K562 (cell line): ENCODE measurements around the gene CCR5AS.
A peak's percentile ranks its signal among the peaks of the same experiment; 100 is the strongest.

Source experiments
- CTCF ChIP-seq, 3 experiments: IDR thresholded peaks in 2 of 3; conservative IDR thresholded peaks in 1 of 3; 2 replicates each; pipeline ENCODE4 v1.5.1; 2011 to 2012; ENCODE audit warnings: low read length in 3 of 3, mild to moderate bottlenecking in 3 of 3, control low read depth in 2 of 3, improper control_type of control experiment in 1 of 3, inconsistent platforms in 1 of 3, low read depth in 1 of 3, mixed read lengths in 1 of 3, moderate library complexity in 1 of 3; ENCODE audit not compliant: insufficient read depth in 2 of 3
- EP400 ChIP-seq: fragments of 450-650 bp; IDR thresholded peaks from 2 replicates; pipeline ENCODE4 v1.6.1; 2017; ENCODE audit warnings: antibody characterized with exemption, mild to moderate bottlenecking, moderate library complexity
- FOXA3 ChIP-seq, 2 experiments: fragments of 450-650 bp in 1 of 2; sonication (generic) in 1 of 2; formaldehyde crosslinking; IDR thresholded peaks in 1 of 2; conservative IDR thresholded peaks in 1 of 2; 2 replicates each; pipeline versions ENCODE4 v1.4.0 to v1.8.0; 2020 to 2022; ENCODE audit warnings: mild to moderate bottlenecking in 2 of 2, missing genetic modification reagents in 1 of 2
- HIVEP1 ChIP-seq: fragments of 250-450 bp; sonication (Bioruptor Pico); IDR thresholded peaks from 2 replicates; pipeline ENCODE4 v1.4.0; 2020; ENCODE audit warnings: mild to moderate bottlenecking
- JUNB ChIP-seq: fragments of 450-650 bp; formaldehyde crosslinking; conservative IDR thresholded peaks from 2 replicates; pipeline ENCODE4 v1.4.0; 2020; ENCODE audit warnings: mild to moderate bottlenecking
- MLLT1 ChIP-seq, 2 experiments: fragments of 450-650 bp; IDR thresholded peaks; 2 replicates each; pipeline ENCODE4 v1.6.1; 2016
- NRF1 ChIP-seq, 2 experiments: fragments of 450-650 bp; IDR thresholded peaks in 1 of 2; conservative IDR thresholded peaks in 1 of 2; 2 replicates each; pipeline ENCODE4 v1.6.1; 2014; ENCODE audit warnings: mild to moderate bottlenecking in 2 of 2
- TAF1 ChIP-seq: IDR thresholded peaks from 2 replicates; pipeline ENCODE4 v1.6.1; 2011; ENCODE audit warnings: mild to moderate bottlenecking, low read length, moderate library complexity; ENCODE audit not compliant: insufficient read depth, control insufficient read depth, severe bottlenecking; ENCODE audit errors: extremely low read depth
- TFAP4 ChIP-seq: sonication (generic); formaldehyde crosslinking; IDR thresholded peaks from 2 replicates; pipeline ENCODE4 v1.8.0; 2022; ENCODE audit warnings: missing genetic modification reagents, mild to moderate bottlenecking, moderate library complexity, borderline replicate concordance
- ZNF407 ChIP-seq: fragments of 450-650 bp; IDR thresholded peaks from 2 replicates; pipeline ENCODE4 v1.6.1; 2016; ENCODE audit warnings: low read depth
- ZSCAN32 ChIP-seq: fragments of 450-650 bp; formaldehyde crosslinking; IDR thresholded peaks from 2 replicates; pipeline ENCODE4 v1.4.0; 2020; ENCODE audit warnings: mild to moderate bottlenecking, moderate library complexity
- TF ChIP-seq, protein P1 (sequence below): fragments of 250-450 bp; sonication (Bioruptor Pico); IDR thresholded peaks from 2 replicates; pipeline ENCODE4 v1.8.0; 2021; ENCODE audit warnings: borderline replicate concordance, mild to moderate bottlenecking, moderate library complexity; ENCODE audit not compliant: poor library complexity, severe bottlenecking

The CCR5AS gene

GRCh38 chr3:46406788-46407611, at the start of gene CCR5AS, which contains the start of gene CCRL2 (continued):
- TF ChIP-seq MLLT1 (IDR thresholded peaks at IDR 0.05) (peak in 1 of 2 experiments; percentile 23; a peak in 1 of 4 replicates), CTCF (IDR thresholded peaks at IDR 0.05 in 2 of 3, conservative IDR thresholded peaks at IDR 0.05 in 1 of 3; ENCODE audit: insufficient read depth in 2 of 3, low read depth in 1 of 3, low read length in 3 of 3) (no peak), NRF1 (conservative IDR thresholded peaks at IDR 0.05 in 1 of 2, IDR thresholded peaks at IDR 0.05 in 1 of 2) (peak; percentile 74 to 80), TAF1 (peak; percentile 58), ZNF407 (no peak), HIVEP1 (0 out of 2 replicates have a peak, but pooled peaks have one; percentile 5), ZSCAN32 (CRISPR knock-in tag) (no peak), FOXA3 (CRISPR knock-in tag; conservative IDR thresholded peaks at IDR 0.05 in 1 of 2, IDR thresholded peaks at IDR 0.05 in 1 of 2) (peak; percentile 15 to 56; a peak in 2 of 4 replicates), TFAP4 (CRISPR knock-in tag) (peak; percentile 92), JUNB (CRISPR knock-in tag) (no peak), EP400 (peak; percentile 77)
- TF ChIP-seq, protein P1, sequence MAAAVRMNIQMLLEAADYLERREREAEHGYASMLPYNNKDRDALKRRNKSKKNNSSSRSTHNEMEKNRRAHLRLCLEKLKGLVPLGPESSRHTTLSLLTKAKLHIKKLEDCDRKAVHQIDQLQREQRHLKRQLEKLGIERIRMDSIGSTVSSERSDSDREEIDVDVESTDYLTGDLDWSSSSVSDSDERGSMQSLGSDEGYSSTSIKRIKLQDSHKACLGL (CRISPR knock-in tag) = no peak
